ENCODE results near the gene RUSC1.

The RUSC1 gene

GRCh38 chr1:155307247-155307740 is 13.4 kb upstream of the RUSC1 start:
- no peaks in the 10 kb centered on the region for H3K27me3 ChIP-seq (ENCODE audit: control insufficient read depth in 5 of 5, insufficient read depth in 4 of 5, low read length in 5 of 5)
- no peak overlapping the region for H3K9ac ChIP-seq (ENCODE audit: low read length in 5 of 5)
- H3K27ac ChIP-seq (ENCODE audit: low read depth, low read length) = no peak overlapping the region
- H3K36me3 ChIP-seq (ENCODE audit: control insufficient read depth in 5 of 5, insufficient read depth in 5 of 5, low read length in 5 of 5) = peaks cover 0 to 8% (median 2%) of the 10 kb centered on the region in 5 donors
- H3K9me3 ChIP-seq (ENCODE audit: control insufficient read depth in 5 of 5, low read length in 5 of 5) = no peaks in the 10 kb centered on the region
- H3K4me1 ChIP-seq (ENCODE audit: control insufficient read depth in 5 of 5, insufficient read depth in 5 of 5, low read length in 5 of 5) = peaks cover 2 to 26% (median 19%) of the 10 kb centered on the region in 5 donors
- no peak overlapping the region for H3K4me3 ChIP-seq (ENCODE audit: low read depth in 1 of 5, low read length in 5 of 5)

GRCh38 chr1:155308493-155309422 is 11.9 kb upstream of the RUSC1 start, which contains the start of gene FDPS:
Gene FDPS (plus strand): TSS chr1:155308866. CDS start chr1:155309790, 924 bp downstream.
- Histone ChIP-seq H3K27ac (ENCODE audit: low read depth, low read length) (peak within 1 kb of the TSS; percentile 91), H3K36me3 (ENCODE audit: control insufficient read depth in 5 of 5, insufficient read depth in 5 of 5, low read length in 5 of 5) (peaks cover 0 to 22% (median 12%) of the 10 kb centered on the region in 5 donors), H3K4me1 (ENCODE audit: control insufficient read depth in 5 of 5, insufficient read depth in 5 of 5, low read length in 5 of 5) (peaks cover 5 to 26% (median 19%) of the 10 kb centered on the region in 5 donors), H3K9me3 (ENCODE audit: control insufficient read depth in 5 of 5, low read length in 5 of 5) (no peaks in the 10 kb centered on the region), H3K4me3 (ENCODE audit: low read depth in 1 of 5, low read length in 5 of 5) (peak within 1 kb of the TSS; percentile 75 to 98 (median 94)), H3K27me3 (ENCODE audit: control insufficient read depth in 5 of 5, insufficient read depth in 4 of 5, low read length in 5 of 5) (no peaks in the 10 kb centered on the region), H3K9ac (ENCODE audit: low read length in 5 of 5) (peak within 1 kb of the TSS; percentile 85 to 99 (median 97))

GRCh38 chr1:155309423-155310021 is 11.2 kb upstream of the RUSC1 start:
- peak overlapping the region; percentile 91 for H3K27ac ChIP-seq (ENCODE audit: low read depth, low read length)
- peak overlapping the region; percentile 75 to 98 (median 94) for H3K4me3 ChIP-seq (ENCODE audit: low read depth in 1 of 5, low read length in 5 of 5)
- H3K36me3 ChIP-seq (ENCODE audit: control insufficient read depth in 5 of 5, insufficient read depth in 5 of 5, low read length in 5 of 5) = peaks cover 0 to 26% (median 13%) of the 10 kb centered on the region in 5 donors
- H3K4me1 ChIP-seq (ENCODE audit: control insufficient read depth in 5 of 5, insufficient read depth in 5 of 5, low read length in 5 of 5) = peaks cover 5 to 26% (median 19%) of the 10 kb centered on the region in 5 donors
- H3K9ac ChIP-seq (ENCODE audit: low read length in 5 of 5) = peak overlapping the region; percentile 85 to 99 (median 97)
- no peaks in the 10 kb centered on the region for H3K9me3 ChIP-seq (ENCODE audit: control insufficient read depth in 5 of 5, low read length in 5 of 5)
- no peaks in the 10 kb centered on the region for H3K27me3 ChIP-seq (ENCODE audit: control insufficient read depth in 5 of 5, insufficient read depth in 4 of 5, low read length in 5 of 5)

GRCh38 chr1:155313261-155313660 is 7.4 kb upstream of the RUSC1 start:
- Histone ChIP-seq H3K4me1 (ENCODE audit: control insufficient read depth in 5 of 5, insufficient read depth in 5 of 5, low read length in 5 of 5) (peaks cover 5 to 21% (median 17%) of the 10 kb centered on the region in 5 donors), H3K4me3 (ENCODE audit: low read depth in 1 of 5, low read length in 5 of 5) (no peak overlapping the region), H3K27me3 (ENCODE audit: control insufficient read depth in 5 of 5, insufficient read depth in 4 of 5, low read length in 5 of 5) (no peaks in the 10 kb centered on the region), H3K27ac (ENCODE audit: low read depth, low read length) (no peak overlapping the region), H3K36me3 (ENCODE audit: control insufficient read depth in 5 of 5, insufficient read depth in 5 of 5, low read length in 5 of 5) (peaks cover 0 to 43% (median 24%) of the 10 kb centered on the region in 5 donors), H3K9me3 (ENCODE audit: control insufficient read depth in 5 of 5, low read length in 5 of 5) (no peaks in the 10 kb centered on the region), H3K9ac (ENCODE audit: low read length in 5 of 5) (peak overlapping the region in 1 of 5 donors; percentile 20)

- no peak overlapping the region for H3K4me3 ChIP-seq (ENCODE audit: low read depth in 1 of 5, low read length in 5 of 5)
- H3K27ac ChIP-seq (ENCODE audit: low read depth, low read length) = no peak overlapping the region
- H3K9ac ChIP-seq (ENCODE audit: low read length in 5 of 5) = no peak overlapping the region
- peaks cover 10 to 24% (median 22%) of the 10 kb centered on the region in 5 donors for H3K4me1 ChIP-seq (ENCODE audit: control insufficient read depth in 5 of 5, insufficient read depth in 5 of 5, low read length in 5 of 5)
- no peaks in the 10 kb centered on the region for H3K27me3 ChIP-seq (ENCODE audit: control insufficient read depth in 5 of 5, insufficient read depth in 4 of 5, low read length in 5 of 5)
- no peaks in the 10 kb centered on the region for H3K9me3 ChIP-seq (ENCODE audit: control insufficient read depth in 5 of 5, low read length in 5 of 5)
- H3K36me3 ChIP-seq (ENCODE audit: control insufficient read depth in 5 of 5, insufficient read depth in 5 of 5, low read length in 5 of 5) = peaks cover 0 to 47% (median 28%) of the 10 kb centered on the region in 5 donors
Observed at GRCh38 chr1:155316922-155317321, 3.8 kb upstream of the RUSC1 start.

GRCh38 chr1:155318082-155318481 is 2.6 kb upstream of the RUSC1 start:
- Histone ChIP-seq H3K4me1 (ENCODE audit: control insufficient read depth in 5 of 5, insufficient read depth in 5 of 5, low read length in 5 of 5) (peaks cover 12 to 35% (median 30%) of the 10 kb centered on the region in 5 donors), H3K27ac (ENCODE audit: low read depth, low read length) (no peak overlapping the region), H3K36me3 (ENCODE audit: control insufficient read depth in 5 of 5, insufficient read depth in 5 of 5, low read length in 5 of 5) (peaks cover 0 to 36% (median 22%) of the 10 kb centered on the region in 5 donors), H3K9me3 (ENCODE audit: control insufficient read depth in 5 of 5, low read length in 5 of 5) (no peaks in the 10 kb centered on the region), H3K9ac (ENCODE audit: low read length in 5 of 5) (no peak overlapping the region), H3K27me3 (ENCODE audit: control insufficient read depth in 5 of 5, insufficient read depth in 4 of 5, low read length in 5 of 5) (no peaks in the 10 kb centered on the region), H3K4me3 (ENCODE audit: low read depth in 1 of 5, low read length in 5 of 5) (no peak overlapping the region)

- Histone ChIP-seq H3K9ac (ENCODE audit: low read length in 5 of 5) (no peak overlapping the region), H3K9me3 (ENCODE audit: control insufficient read depth in 5 of 5, low read length in 5 of 5) (no peaks in the 10 kb centered on the region), H3K4me3 (ENCODE audit: low read depth in 1 of 5, low read length in 5 of 5) (no peak overlapping the region), H3K27ac (ENCODE audit: low read depth, low read length) (peak overlapping the region; percentile 62), H3K4me1 (ENCODE audit: control insufficient read depth in 5 of 5, insufficient read depth in 5 of 5, low read length in 5 of 5) (peaks cover 12 to 41% (median 34%) of the 10 kb centered on the region in 5 donors), H3K36me3 (ENCODE audit: control insufficient read depth in 5 of 5, insufficient read depth in 5 of 5, low read length in 5 of 5) (peaks cover 0 to 26% (median 16%) of the 10 kb centered on the region in 5 donors), H3K27me3 (ENCODE audit: control insufficient read depth in 5 of 5, insufficient read depth in 4 of 5, low read length in 5 of 5) (no peaks in the 10 kb centered on the region)
Observed at GRCh38 chr1:155319536-155319935, 1.2 kb upstream of the RUSC1 start.

- Histone ChIP-seq H3K9ac (ENCODE audit: low read length in 5 of 5) (peak overlapping the region in 4 of 5 donors; percentile 16 to 65 (median 55)), H3K36me3 (ENCODE audit: control insufficient read depth in 5 of 5, insufficient read depth in 5 of 5, low read length in 5 of 5) (peaks cover 0 to 21% (median 11%) of the 10 kb centered on the region in 5 donors)
Observed at GRCh38 chr1:155320252-155320651, 442 bp upstream of the RUSC1 start.

GRCh38 chr1:155321639-155322503 is 1.2 kb downstream of the RUSC1 start:
- Histone ChIP-seq H3K4me3 (ENCODE audit: low read depth in 1 of 5, low read length in 5 of 5) (peak overlapping the region; percentile 51 to 92 (median 77)), H3K27me3 (ENCODE audit: control insufficient read depth in 5 of 5, insufficient read depth in 4 of 5, low read length in 5 of 5) (no peaks in the 10 kb centered on the region), H3K36me3 (ENCODE audit: control insufficient read depth in 5 of 5, insufficient read depth in 5 of 5, low read length in 5 of 5) (peaks cover 0 to 26% (median 20%) of the 10 kb centered on the region in 5 donors), H3K9ac (ENCODE audit: low read length in 5 of 5) (peak overlapping the region in 2 of 5 donors; percentile 65 to 81), H3K9me3 (ENCODE audit: control insufficient read depth in 5 of 5, low read length in 5 of 5) (no peaks in the 10 kb centered on the region), H3K4me1 (ENCODE audit: control insufficient read depth in 5 of 5, insufficient read depth in 5 of 5, low read length in 5 of 5) (peaks cover 12 to 56% (median 49%) of the 10 kb centered on the region in 5 donors), H3K27ac (ENCODE audit: low read depth, low read length) (peak overlapping the region; percentile 62)

More at GRCh38 chr1:155320252-155320651, 442 bp upstream of the RUSC1 start:
- Histone ChIP-seq H3K4me3 (ENCODE audit: low read depth in 1 of 5, low read length in 5 of 5) (peak overlapping the region; percentile 66 to 92 (median 77)), H3K27ac (ENCODE audit: low read depth, low read length) (peak overlapping the region; percentile 62), H3K27me3 (ENCODE audit: control insufficient read depth in 5 of 5, insufficient read depth in 4 of 5, low read length in 5 of 5) (no peaks in the 10 kb centered on the region), H3K9me3 (ENCODE audit: control insufficient read depth in 5 of 5, low read length in 5 of 5) (no peaks in the 10 kb centered on the region), H3K4me1 (ENCODE audit: control insufficient read depth in 5 of 5, insufficient read depth in 5 of 5, low read length in 5 of 5) (peaks cover 12 to 48% (median 41%) of the 10 kb centered on the region in 5 donors)
